Placental epithelial cell (primary cell): Measurements from ENCODE around the gene TPMT. TPM values are rescaled to one million over a fixed set of nuclear protein-coding genes. Genes with fewer than 3 reads are reported as not detected.

Experiments used
- total RNA-seq: library from RNA; depleted of rRNA; stranded (reverse); fragments of >200 nt; gene quantifications from 2 replicates; pipeline ENCODE4 v1.2.3, GENCODE V29; 2012

TPMT gene
- total RNA-seq, result 7.5 and 8.7 TPM in 2 replicates

GRCh38 chr6:18154507-18155149 is at the start of gene TPMT:
TPMT (minus strand) TSS chr6:18155077; CDS start chr6:18149127, 5,950 bp downstream.

GRCh38 chr6:18155150-18155863 is 430 bp upstream of the TPMT start, which contains the start of gene KDM1B:
KDM1B (plus strand) TSS chr6:18155422; CDS start chr6:18159896, 4,474 bp downstream.

DNA sequence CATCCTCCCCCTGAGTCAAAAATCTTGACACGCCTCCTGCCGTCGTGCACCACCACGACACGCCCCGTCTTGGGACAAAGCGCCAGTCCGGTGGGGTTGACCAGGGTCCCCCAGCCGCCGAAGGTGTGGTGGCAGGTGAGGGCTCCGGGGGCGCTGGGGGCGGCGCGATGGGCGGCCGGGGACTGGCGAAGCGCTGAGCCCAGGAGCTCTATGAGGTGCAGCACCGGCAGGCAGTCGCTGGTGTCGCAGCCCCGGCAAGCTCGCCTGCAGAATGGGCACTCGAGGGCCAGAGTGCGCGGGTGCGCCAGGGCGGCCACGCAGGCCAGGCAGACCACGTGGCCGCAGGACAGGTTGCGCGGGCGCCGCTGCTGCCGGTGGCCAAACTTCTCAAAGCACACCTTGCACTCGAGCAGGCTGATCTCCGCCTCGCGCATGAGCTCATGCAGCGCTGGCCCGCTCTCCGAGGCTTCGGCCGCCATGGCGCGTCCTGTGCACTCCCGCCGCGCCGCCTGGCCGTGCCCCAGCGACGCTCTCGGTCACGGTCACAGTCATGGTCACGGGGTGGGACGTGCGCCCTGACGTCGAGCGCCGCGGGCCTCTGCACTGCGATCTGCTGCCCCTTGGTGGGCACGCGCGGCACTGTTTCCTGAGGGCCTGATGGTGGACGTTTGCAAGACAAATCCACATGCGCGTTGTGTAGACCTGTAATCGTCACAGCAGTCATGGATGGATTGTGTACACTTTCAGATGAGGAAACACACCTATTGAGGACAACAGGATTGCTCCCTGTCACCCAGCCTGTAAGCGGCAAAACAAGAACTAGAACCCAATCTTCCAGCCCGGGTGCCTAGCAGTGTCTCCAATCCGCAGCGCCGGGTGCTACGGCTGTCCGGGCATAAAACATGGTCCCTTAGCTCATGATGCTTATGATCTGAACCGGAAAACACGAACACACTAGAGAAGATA is 32.5 kb downstream of the TPMT start, which contains the start of gene NHLRC1:
TSS of gene NHLRC1 (minus strand) at position 550 of the 966 bp plus-strand sequence. CDS start at position 479, 71 bp downstream.

Other genes with a start within 250 kb of the TPMT start
- 60.9 and 71.8 TPM in 2 replicates for gene KIF13A, start 167.4 kb downstream of the TPMT start, total RNA-seq
- gene NHLRC1, start 32.4 kb downstream of the TPMT start, total RNA-seq, result 3.1 and 3.9 TPM in 2 replicates
- gene KDM1B, start 345 bp upstream of the TPMT start, total RNA-seq, result 13.3 and 17.8 TPM in 2 replicates
- 36.1 and 62.0 TPM in 2 replicates for gene DEK, start 109.5 kb upstream of the TPMT start, total RNA-seq
- gene RNF144B, start 232.3 kb upstream of the TPMT start, total RNA-seq, result 2.7 and 26.9 TPM in 2 replicates